Thyroid gland (tissue), 4 donors: Measurements from ENCODE around the gene C20orf204. TPM values are rescaled to one million over a fixed set of nuclear protein-coding genes. Genes with fewer than 3 reads are reported as not detected.
A peak's percentile ranks its signal among the peaks of the same experiment; 100 is the strongest.

Experiments
- DNase-seq, 2 donors: peaks; one replicate each; pipeline ENCODE4 v3.0.0-alpha.2; 2019
- H3K27ac ChIP-seq, 3 donors: fragments of 200-600 bp; sonication (generic); 1 replicate in 2 of 3; 2 replicates in 1 of 3; pipeline ENCODE4 v1.5.1; 2016 to 2019; ENCODE audit warnings: mild to moderate bottlenecking in 1 of 3, moderate library complexity in 1 of 3
- H3K27me3 ChIP-seq: fragments of 200-600 bp; sonication (generic); one replicate; pipeline ENCODE4 v1.5.1; 2019
- H3K36me3 ChIP-seq, 2 donors: fragments of 200-600 bp; sonication (generic); one replicate each; pipeline ENCODE4 v1.5.1; 2016 to 2019
- H3K4me1 ChIP-seq, 2 donors: fragments of 200-600 bp; sonication (generic); one replicate each; pipeline ENCODE4 v1.5.1; 2017 to 2019
- H3K4me3 ChIP-seq, 3 donors: fragments of 200-600 bp; sonication (generic); replicated peaks in 1 of 3; 1 replicate in 2 of 3; 2 replicates in 1 of 3; pipeline ENCODE4 v1.5.1; 2016; ENCODE audit warnings: mild to moderate bottlenecking in 1 of 3
- H3K9me3 ChIP-seq: fragments of 200-600 bp; sonication (generic); one replicate; pipeline ENCODE4 v1.5.1; 2017
- POLR2A ChIP-seq, 2 donors: fragments of 450-650 bp; IDR thresholded peaks; one replicate each; pipeline ENCODE4 v1.6.1; 2017; ENCODE audit warnings: antibody characterized with exemption in 2 of 2, mild to moderate bottlenecking in 2 of 2, moderate library complexity in 1 of 2
- WGBS, 2 donors: methylation state at CpG; one replicate each; pipeline ENCODE4 v1.1.5; 2017; 5-methylcytosine and 5-hydroxymethylcytosine counted together
- intact Hi-C: fragments of 100-400 bp; cut with DNase I; formaldehyde crosslinking; loops from one replicate; pipeline ENCODE4 v1.15.1; 2023
- total RNA-seq, 4 donors: library from RNA; depleted of rRNA; stranded (reverse); fragments of >200 nt; gene quantifications; one replicate each; pipeline ENCODE4 v1.2.3, GENCODE V29; 2016
- TF ChIP-seq, protein P1 (sequence below), 6 experiments: fragments of 200-600 bp in 3 of 6; fragments of 450-650 bp in 3 of 6; sonication (generic) in 3 of 6; IDR thresholded peaks; one replicate each; pipeline ENCODE4 v1.5.1; 2016 to 2019; ENCODE audit warnings: antibody characterized with exemption in 6 of 6, mild to moderate bottlenecking in 2 of 6, inconsistent platforms in 1 of 6, moderate library complexity in 1 of 6

Gene C20orf204
- total RNA-seq, 4 donors from 2014 or later: 0.11 to 2.6 (median 0.59) TPM

DNA sequence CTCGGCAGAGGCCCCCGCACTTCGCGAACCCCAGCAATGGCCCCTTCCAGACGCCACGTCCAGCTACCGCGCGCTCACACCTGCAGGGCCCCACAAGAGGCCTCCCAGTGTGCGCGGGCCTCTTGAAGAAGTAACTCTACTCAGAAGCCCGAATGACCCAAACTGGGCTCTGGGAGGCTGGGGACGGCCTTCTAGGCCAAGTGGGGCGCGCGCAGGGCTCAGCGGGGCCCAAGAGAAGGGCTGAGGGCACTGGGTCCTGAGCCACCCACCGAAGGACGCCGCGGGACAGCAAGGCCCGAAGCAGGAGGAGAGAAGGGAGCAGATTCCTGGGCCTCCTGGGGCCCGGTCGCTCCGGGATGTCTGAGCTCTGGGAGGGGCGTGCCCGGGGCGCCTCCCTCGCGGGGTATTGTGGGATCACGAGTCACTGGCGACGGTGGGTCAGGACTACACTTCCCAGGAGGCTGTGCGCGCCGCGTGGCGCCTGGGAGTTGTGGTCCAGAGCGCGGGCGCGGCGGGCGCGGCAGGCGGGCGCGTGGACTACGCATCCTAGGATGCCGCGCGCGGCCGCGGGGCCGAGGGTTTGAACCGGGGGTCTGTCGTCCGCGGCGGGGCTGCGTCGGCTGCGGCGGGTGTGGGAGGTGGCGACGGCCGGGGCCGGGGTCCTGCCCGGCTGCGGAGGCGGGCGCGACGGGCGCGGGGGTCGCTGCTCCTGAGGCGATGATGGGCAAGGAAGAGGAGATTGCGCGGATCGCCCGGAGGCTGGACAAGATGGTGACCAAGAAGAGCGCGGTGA, 26.8 kb downstream of the C20orf204 start, which contains the start of gene TCEA2:
TSS of gene TCEA2 (plus strand) at position 603 of the 793 bp plus-strand sequence. CDS start at position 718, 115 bp downstream.
- Histone ChIP-seq H3K36me3 (no peaks in the 10 kb centered on the region), H3K9me3 (no peaks in the 10 kb centered on the region), H3K4me3 (peak within 1 kb of the TSS; percentile 37 to 77 (median 60)), H3K27ac (peak within 1 kb of the TSS in 2 of 3 donors; percentile 78 to 87), H3K4me1 (peaks cover 16 to 24% of the 10 kb centered on the region in 2 donors), H3K27me3 (no peaks in the 10 kb centered on the region)
- intact Hi-C loops: loop anchor here (10.0 kb wide), 1 partner anchor 528 kb away; the partner anchor contains the start of gene PTK6
- WGBS, 2 donors: 2 to 40% methylated on average over 3 to 45 of the region's 85 CpGs
- TF ChIP-seq POLR2A (IDR thresholded peaks at IDR 0.05): peak; percentile 54 to 78
- TF ChIP-seq, protein P1, sequence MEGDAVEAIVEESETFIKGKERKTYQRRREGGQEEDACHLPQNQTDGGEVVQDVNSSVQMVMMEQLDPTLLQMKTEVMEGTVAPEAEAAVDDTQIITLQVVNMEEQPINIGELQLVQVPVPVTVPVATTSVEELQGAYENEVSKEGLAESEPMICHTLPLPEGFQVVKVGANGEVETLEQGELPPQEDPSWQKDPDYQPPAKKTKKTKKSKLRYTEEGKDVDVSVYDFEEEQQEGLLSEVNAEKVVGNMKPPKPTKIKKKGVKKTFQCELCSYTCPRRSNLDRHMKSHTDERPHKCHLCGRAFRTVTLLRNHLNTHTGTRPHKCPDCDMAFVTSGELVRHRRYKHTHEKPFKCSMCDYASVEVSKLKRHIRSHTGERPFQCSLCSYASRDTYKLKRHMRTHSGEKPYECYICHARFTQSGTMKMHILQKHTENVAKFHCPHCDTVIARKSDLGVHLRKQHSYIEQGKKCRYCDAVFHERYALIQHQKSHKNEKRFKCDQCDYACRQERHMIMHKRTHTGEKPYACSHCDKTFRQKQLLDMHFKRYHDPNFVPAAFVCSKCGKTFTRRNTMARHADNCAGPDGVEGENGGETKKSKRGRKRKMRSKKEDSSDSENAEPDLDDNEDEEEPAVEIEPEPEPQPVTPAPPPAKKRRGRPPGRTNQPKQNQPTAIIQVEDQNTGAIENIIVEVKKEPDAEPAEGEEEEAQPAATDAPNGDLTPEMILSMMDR (IDR thresholded peaks at IDR 0.05): no peak
- DNase-seq: peak; percentile 97 to 98

DNA sequence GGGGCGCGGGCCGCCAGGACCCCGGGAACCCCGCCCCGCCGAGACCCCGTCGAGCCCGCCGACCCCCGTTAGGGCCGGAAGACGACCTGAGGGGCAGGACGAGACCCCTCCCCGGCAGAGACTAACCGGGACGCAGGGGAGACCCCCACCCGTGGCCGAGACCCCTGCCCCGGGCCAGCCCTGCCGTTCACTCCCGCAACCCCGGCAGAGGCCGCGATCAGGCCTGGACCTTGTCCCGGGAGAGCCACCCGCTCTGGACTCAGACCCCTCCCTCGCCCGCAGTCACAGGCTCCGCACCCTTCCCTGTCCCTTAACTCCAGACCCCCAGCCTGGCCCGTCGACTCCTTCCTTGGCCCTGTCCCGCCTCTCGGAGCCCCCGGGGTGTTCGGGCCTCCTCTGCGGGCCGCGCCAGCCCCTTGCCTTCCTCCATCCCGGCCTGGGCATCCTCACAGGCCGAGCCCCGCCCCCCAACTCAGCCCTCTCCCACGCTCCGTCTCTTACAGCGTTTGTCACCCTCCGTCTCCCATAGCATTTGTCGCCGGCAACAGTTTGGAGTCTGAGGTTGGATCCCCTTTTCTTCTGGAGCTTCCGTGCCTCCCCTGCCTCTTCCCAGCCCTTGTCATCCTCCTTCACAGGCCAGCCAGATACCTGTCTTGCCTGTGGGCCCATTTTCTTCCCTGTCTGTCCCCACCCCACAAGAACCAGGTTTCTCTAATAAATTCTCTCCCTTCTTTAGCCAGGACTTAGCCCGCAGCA, 27.6 kb downstream of the C20orf204 start:
- peak in 1 of 2 donors; percentile 41 for DNase-seq
- TF ChIP-seq POLR2A (IDR thresholded peaks at IDR 0.05): no peak
- TF ChIP-seq, protein P1 (IDR thresholded peaks at IDR 0.05): no peak
- intact Hi-C loops: loop anchor here (10.0 kb wide), 1 partner anchor 529 kb away; the partner anchor contains the start of gene PTK6

DNA sequence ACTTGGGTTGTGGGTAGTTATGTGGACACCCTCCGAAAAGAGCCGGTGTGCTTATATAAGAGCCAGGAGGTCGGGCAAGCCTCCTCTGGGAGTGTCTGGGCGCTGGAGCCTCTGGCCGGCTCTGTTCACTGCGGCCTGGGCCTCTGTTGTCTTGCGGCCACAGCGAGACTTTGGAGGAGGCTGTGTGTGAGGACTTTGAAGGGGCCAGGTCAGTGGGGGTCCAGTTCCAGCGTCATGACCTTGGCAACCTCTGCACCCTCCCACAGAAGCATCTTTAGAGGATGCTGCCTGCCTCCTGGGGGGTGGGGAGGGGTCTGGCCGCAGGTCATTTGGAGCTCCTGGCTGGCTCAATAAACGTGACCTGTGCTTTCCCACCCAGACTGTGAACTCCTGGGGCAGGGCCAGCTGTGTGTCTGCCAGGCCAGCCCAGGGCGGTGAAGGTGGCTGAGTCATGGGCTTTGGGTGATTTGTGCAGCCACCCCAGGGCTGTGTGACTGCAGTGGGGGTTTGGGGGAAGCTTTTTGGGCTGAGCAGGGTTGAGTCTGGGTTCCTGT, 28.2 kb downstream of the C20orf204 start:
- 0 to 58% methylated on average over 1 to 11 of the region's 12 CpGs for WGBS, 2 donors
- intact Hi-C loops: loop anchor here (10.0 kb wide), 1 partner anchor 529 kb away; the partner anchor contains the start of gene PTK6
- no peaks in the 10 kb centered on the region for H3K27me3 ChIP-seq
- H3K4me3 ChIP-seq: peak overlapping the region in 2 of 3 donors; percentile 37 to 77
- H3K27ac ChIP-seq: no peak overlapping the region
- peak in 1 of 2 donors; percentile 56 for DNase-seq
- H3K9me3 ChIP-seq: no peaks in the 10 kb centered on the region
- H3K36me3 ChIP-seq: no peaks in the 10 kb centered on the region
- TF ChIP-seq, protein P1 (IDR thresholded peaks at IDR 0.05): no peak
- no peak for TF ChIP-seq POLR2A (IDR thresholded peaks at IDR 0.05)
- peaks cover 16 to 24% of the 10 kb centered on the region in 2 donors for H3K4me1 ChIP-seq

More for the DNA sequence above, 27.6 kb downstream of the C20orf204 start:
- Histone ChIP-seq H3K4me3 (peak overlapping the region; percentile 37 to 77 (median 60)), H3K27ac (peak overlapping the region in 2 of 3 donors; percentile 7 to 87), H3K27me3 (no peaks in the 10 kb centered on the region), H3K9me3 (no peaks in the 10 kb centered on the region), H3K36me3 (no peaks in the 10 kb centered on the region), H3K4me1 (peaks cover 16 to 24% of the 10 kb centered on the region in 2 donors)
- 4% methylated on average over 22 to 27 of the region's 51 CpGs for WGBS, 2 donors

DNA sequence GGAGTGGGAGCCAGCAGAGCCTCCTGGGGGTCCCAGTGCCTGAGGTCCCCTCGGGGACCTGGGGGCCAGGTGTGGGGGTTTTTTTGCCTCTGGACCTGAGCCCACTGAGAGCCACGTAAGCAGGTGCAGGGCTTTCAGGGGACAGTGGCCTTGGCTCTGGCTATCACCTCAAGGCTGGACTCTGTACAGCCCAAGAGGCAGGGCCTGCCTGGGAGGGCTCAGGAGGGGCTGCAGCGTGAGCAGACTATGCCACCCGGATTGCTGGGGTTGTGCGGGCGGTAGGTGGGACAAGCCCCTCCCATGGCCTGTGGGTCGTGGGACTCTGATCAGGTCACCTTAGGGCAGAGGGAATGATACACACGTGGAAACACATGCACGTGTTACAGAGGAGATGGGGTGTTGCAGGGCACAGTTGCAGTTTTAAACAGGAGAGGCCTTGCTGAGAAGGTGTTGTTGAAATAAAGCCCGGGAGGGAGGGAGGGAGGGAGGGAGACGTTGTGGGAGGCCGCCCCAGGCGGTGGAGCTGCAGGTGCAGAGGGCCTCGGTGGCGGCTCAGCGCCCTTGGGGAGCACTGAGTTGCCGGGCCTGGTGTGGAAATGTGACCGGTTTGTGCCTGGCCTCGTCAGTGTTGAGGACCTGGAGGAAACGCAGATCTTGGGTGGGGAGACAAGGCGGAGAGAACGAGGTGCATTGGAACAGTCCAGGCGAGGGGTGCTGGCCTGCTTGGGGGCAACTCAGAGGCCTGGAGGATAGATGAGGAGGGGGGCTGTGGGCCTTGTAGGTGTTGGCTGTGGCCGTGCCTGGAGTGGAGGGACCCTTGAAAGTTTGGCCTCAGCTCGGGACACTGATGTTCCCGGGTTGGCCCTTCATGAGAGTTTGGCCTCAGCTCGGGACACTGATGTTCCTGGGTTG, 29.3 kb downstream of the C20orf204 start:
- Histone ChIP-seq H3K36me3 (no peaks in the 10 kb centered on the region), H3K4me3 (no peak overlapping the region), H3K27me3 (no peaks in the 10 kb centered on the region), H3K4me1 (peaks cover 16 to 24% of the 10 kb centered on the region in 2 donors), H3K27ac (no peak overlapping the region), H3K9me3 (no peaks in the 10 kb centered on the region)
- TF ChIP-seq POLR2A (IDR thresholded peaks at IDR 0.05): no peak
- TF ChIP-seq, protein P1 (IDR thresholded peaks at IDR 0.05): no peak
- 56 to 57% methylated on average over 24 to 26 of the region's 27 CpGs for WGBS, 2 donors
- no peak for DNase-seq
- intact Hi-C loops: loop anchor here (10.0 kb wide), 1 partner anchor 531 kb away; the partner anchor contains the start of gene PTK6
